Colonic mucosa (tissue), 4 donors: ENCODE measurements around the gene FGD2. TPM values are rescaled to one million over a fixed set of nuclear protein-coding genes. Genes with fewer than 3 reads are reported as not detected.

Experiments used
- DNase-seq: peaks from one replicate; pipeline ENCODE4 v3.0.0-alpha.2; 2020
- H3K27ac ChIP-seq: fragments of 200-600 bp; one replicate; pipeline ENCODE4 v1.8.0; 2021
- H3K27me3 ChIP-seq: fragments of 200-600 bp; one replicate; pipeline ENCODE4 v1.8.0; 2021
- H3K36me3 ChIP-seq: fragments of 200-600 bp; one replicate; pipeline ENCODE4 v1.8.0; 2021
- H3K4me1 ChIP-seq: fragments of 200-600 bp; one replicate; pipeline ENCODE4 v1.8.0; 2021; ENCODE audit warnings: mild to moderate bottlenecking
- H3K4me3 ChIP-seq: fragments of 200-600 bp; one replicate; pipeline ENCODE4 v1.8.0; 2021
- H3K9ac ChIP-seq, 2 donors: one replicate each; pipeline ENCODE4 v1.7.0; 2013; ENCODE audit warnings: control low read depth in 2 of 2, low read depth in 2 of 2, low read length in 2 of 2
- H3K9me3 ChIP-seq: fragments of 200-600 bp; one replicate; pipeline ENCODE4 v1.8.0; 2021
- intact Hi-C: fragments of 100-400 bp; cut with DNase I; formaldehyde crosslinking; loops from one replicate; pipeline ENCODE4 v1.14.1; 2022
- total RNA-seq, 2 donors: library from RNA; stranded (reverse); fragmentation: NEBNext Ultra II Directional in 1 of 2; extraction: Animal tissue kit (Norgen Biotek cat#: 25700) in 1 of 2; gene quantifications; one replicate each; pipeline ENCODE4 v1.2.1, GENCODE V29; 2021
- TF ChIP-seq, protein P1 (sequence below): fragments of 200-600 bp; IDR thresholded peaks from one replicate; pipeline ENCODE4 v1.8.0; 2022; ENCODE audit warnings: antibody characterized with exemption, mild to moderate bottlenecking
- donor health status: healthy.
- donor health status: DM: no; HTN: no; CAD: no.
- donor health status: DM: no; HTN: no; CAD: no.

The FGD2 gene
- total RNA-seq, 2 donors from 2014 or later: 3.6 to 3.8 TPM

DNA sequence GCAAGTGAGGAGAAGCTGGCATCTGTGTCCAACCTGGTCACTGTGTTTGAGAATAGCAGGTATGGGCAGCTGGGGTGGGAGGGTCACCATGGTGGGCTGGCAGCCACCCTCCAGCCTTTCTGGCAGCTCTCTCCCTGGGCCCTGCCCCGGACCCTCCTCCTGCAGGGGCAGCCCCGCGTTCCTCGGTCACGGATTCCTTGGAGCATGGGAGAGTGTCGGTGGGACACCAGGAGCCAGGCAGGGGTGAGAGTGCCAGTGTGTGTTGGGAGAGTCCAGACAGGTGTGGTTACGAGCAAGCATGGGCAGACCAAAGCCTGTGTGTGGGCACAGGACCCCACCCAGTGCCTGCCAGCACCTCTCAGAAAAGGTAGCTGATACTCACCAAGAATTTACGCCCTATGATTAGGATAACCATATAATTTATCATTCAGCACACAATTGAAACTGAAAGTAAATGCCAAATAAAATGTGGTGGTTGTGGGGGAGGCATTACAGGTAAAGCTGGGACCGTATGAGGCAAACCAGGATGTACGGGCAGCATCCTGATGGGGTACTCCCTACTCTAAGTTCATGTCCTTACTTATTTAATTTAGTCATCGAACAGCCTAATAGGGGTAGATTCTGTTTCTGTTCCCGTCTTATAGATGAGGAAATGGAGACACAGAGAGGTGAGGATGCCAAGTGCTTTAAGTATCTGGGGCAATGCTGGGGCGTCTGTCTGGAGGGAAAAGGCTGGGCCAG lies 542 bp downstream of the FGD2 start:
- no peaks in the 10 kb centered on the region for H3K36me3 ChIP-seq
- peak overlapping the region in 1 of 2 donors; percentile 39 for H3K9ac ChIP-seq
- no peaks in the 10 kb centered on the region for H3K9me3 ChIP-seq
- intact Hi-C loops: no loop called here
- no peaks in the 10 kb centered on the region for H3K27me3 ChIP-seq
- TF ChIP-seq, protein P1, sequence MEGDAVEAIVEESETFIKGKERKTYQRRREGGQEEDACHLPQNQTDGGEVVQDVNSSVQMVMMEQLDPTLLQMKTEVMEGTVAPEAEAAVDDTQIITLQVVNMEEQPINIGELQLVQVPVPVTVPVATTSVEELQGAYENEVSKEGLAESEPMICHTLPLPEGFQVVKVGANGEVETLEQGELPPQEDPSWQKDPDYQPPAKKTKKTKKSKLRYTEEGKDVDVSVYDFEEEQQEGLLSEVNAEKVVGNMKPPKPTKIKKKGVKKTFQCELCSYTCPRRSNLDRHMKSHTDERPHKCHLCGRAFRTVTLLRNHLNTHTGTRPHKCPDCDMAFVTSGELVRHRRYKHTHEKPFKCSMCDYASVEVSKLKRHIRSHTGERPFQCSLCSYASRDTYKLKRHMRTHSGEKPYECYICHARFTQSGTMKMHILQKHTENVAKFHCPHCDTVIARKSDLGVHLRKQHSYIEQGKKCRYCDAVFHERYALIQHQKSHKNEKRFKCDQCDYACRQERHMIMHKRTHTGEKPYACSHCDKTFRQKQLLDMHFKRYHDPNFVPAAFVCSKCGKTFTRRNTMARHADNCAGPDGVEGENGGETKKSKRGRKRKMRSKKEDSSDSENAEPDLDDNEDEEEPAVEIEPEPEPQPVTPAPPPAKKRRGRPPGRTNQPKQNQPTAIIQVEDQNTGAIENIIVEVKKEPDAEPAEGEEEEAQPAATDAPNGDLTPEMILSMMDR: no peak
- peak overlapping the region; percentile 24 for H3K27ac ChIP-seq
- H3K4me3 ChIP-seq: peak overlapping the region; percentile 22
- no peak for DNase-seq
- no peaks in the 10 kb centered on the region for H3K4me1 ChIP-seq

DNA sequence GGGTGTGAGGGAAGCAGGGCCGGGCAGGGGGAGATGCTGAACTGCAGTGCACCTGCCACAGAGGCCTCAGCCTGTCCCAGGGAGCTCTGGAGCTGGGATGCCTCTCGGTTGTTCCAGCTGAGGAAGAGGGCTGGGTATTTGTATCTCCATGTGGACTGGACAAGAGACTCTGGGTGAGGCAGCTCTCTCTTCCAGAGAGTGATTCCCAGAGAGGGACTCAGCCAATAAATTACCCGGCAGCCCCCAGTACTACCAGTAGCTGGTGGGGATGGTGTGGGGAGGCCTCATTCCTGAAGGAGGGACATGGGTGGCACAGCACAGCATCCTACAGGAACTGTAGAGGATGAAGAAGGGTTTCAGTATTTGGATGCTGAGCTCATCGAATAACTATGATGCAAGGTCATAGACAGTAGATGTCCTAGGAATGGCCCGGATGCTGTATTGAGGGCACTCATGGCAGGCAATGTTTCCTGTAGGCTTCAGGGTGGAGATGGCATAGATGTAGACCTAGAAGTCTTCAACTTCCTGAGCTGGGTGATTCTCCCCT lies 1.4 kb downstream of the FGD2 start:
- Histone ChIP-seq H3K27me3 (no peaks in the 10 kb centered on the region), H3K9me3 (no peaks in the 10 kb centered on the region), H3K4me1 (no peaks in the 10 kb centered on the region), H3K36me3 (no peaks in the 10 kb centered on the region), H3K27ac (peak overlapping the region; percentile 41), H3K9ac (peak overlapping the region in 1 of 2 donors; percentile 39), H3K4me3 (no peak overlapping the region)
- DNase-seq: no peak
- TF ChIP-seq, protein P1: no peak
- intact Hi-C loops: no loop called here

DNA sequence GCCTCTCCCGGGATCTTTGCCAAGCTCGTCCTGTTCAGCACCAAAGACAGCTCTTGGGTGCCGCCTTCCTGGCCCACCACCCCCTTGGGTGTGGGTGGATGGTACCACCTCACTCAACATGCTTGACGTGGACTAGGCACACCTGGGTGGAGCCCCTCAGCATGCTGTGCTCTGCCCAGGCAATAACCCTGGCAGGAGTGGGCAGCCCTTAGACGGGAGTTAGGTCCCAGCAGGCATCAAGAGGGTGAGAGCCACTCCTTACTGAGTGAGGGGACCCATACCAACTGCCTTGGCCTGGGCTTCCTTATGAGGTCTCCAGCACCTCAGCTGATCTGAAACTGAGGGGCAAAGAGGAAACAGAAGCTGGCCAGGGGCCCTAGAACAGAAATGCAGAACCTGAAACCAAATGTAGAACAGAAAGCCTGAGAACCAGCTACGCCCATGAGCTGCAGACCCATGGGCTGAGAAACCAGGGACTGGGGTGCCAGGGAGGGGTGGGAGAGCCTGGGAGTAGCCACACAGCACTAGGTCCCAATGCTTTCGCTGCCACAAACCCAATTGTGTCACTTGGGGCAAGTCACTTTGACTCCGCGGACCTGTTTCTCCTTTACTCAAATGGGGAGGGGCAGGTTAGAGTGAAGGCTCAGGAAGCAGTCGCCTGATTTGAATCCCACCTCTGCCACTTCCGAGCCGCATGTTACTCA lies 2.0 kb downstream of the FGD2 start:
- Histone ChIP-seq H3K9ac (no peak overlapping the region), H3K9me3 (no peaks in the 10 kb centered on the region), H3K4me3 (no peak overlapping the region), H3K36me3 (no peaks in the 10 kb centered on the region), H3K4me1 (no peaks in the 10 kb centered on the region), H3K27me3 (no peaks in the 10 kb centered on the region), H3K27ac (peak overlapping the region; percentile 41)
- TF ChIP-seq, protein P1: no peak
- no peak for DNase-seq
- intact Hi-C loops: no loop called here

DNA sequence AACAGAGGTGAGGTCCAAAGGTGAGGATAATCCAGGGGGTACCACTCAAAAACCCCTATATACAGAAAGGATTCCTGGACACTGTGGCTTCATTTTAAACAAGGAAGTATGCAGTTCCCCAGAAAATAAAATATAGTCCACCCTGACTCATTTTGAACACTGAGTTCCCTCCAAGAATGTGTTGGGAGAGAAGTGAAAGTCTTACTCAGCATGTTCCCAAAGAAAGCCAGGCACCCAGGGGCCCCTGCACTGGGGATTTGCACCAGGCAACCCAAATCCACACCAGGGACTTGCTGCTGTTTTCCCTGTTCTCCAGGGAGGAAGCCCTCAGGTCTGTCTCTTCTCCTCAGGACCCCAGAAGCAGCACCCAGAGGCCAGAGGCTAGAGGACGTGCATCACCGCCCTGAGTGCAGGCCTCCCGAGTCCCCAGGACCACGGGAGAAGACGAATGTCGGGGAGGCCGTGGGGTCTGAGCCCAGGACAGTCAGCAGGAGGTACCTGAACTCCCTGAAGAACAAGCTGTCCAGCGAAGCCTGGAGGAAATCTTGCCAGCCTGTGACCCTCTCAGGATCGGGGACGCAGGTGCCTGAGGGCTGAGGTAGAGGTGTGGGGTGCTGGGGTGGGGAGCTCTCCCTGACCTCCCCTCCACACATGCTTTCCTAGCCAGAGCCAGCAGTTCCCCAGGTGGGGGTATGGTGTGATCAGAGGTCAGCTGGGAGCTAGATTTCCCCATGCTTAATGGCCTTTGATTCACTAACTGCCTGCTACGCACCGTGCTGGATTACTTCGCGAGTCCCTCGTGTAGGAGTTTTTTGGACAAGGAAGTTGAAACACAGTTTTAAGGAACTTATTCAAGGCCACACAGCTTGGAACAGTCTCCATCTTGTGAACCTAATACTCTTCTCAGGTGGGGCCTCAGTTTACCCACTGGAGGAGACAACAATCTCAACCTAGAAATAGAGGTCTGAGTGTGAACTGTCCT lies 3.3 kb downstream of the FGD2 start:
- Histone ChIP-seq H3K9ac (no peak overlapping the region), H3K9me3 (no peaks in the 10 kb centered on the region), H3K36me3 (no peaks in the 10 kb centered on the region), H3K27ac (no peak overlapping the region), H3K4me1 (no peaks in the 10 kb centered on the region), H3K4me3 (no peak overlapping the region), H3K27me3 (no peaks in the 10 kb centered on the region)
- TF ChIP-seq, protein P1: no peak
- intact Hi-C loops: no loop called here
- DNase-seq: no peak

DNA sequence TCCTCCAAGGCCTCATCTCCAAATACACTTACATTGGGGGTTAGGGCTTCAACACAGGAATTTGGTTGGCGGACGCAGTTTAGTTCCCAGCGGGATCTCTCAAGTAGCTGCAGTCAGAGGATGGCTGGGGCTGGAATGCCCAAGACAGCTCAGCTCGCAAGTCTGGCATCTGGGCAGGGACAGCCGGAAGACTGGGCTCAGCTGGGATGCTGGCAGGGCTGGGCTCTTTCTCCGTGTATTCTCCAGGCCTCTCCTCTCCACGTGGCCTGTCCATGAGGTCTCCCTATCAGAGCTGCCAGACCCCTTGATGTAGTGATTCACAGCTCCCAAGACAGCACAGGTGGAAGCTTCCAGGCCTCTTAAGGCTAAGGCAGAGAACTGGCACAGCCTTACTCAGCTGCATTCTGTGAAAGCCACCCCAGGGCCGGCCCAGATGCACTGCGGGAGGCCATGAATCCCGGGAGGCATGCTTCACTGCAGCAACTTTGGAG lies 5.0 kb downstream of the FGD2 start:
- TF ChIP-seq, protein P1: no peak
- no peak overlapping the region for H3K27ac ChIP-seq
- intact Hi-C loops: no loop called here
- no peak for DNase-seq
- H3K4me3 ChIP-seq: no peak overlapping the region
- no peaks in the 10 kb centered on the region for H3K9me3 ChIP-seq
- H3K9ac ChIP-seq: no peak overlapping the region
- H3K36me3 ChIP-seq: no peaks in the 10 kb centered on the region
- no peaks in the 10 kb centered on the region for H3K27me3 ChIP-seq
- no peaks in the 10 kb centered on the region for H3K4me1 ChIP-seq
